Middle frontal gyrus (tissue), 1 donor: ENCODE measurements around the gene HSFX4.
"Not testable (repeated sequence)": the region's sequence is repeated elsewhere in the genome, so short reads cannot be mapped to it uniquely, and the experiment has no call there.

Experiments used
- DNase-seq: peaks from one replicate; pipeline ENCODE4 v3.0.0-alpha.2; 2015; ENCODE audit warnings: low spot score; ENCODE audit errors: extremely low spot score

The HSFX4 gene, protein sequence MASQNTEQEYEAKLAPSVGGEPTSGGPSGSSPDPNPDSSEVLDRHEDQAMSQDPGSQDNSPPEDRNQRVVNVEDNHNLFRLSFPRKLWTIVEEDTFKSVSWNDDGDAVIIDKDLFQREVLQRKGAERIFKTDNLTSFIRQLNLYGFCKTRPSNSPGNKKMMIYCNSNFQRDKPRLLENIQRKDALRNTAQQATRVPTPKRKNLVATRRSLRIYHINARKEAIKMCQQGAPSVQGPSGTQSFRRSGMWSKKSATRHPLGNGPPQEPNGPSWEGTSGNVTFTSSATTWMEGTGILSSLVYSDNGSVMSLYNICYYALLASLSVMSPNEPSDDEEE

DNA sequence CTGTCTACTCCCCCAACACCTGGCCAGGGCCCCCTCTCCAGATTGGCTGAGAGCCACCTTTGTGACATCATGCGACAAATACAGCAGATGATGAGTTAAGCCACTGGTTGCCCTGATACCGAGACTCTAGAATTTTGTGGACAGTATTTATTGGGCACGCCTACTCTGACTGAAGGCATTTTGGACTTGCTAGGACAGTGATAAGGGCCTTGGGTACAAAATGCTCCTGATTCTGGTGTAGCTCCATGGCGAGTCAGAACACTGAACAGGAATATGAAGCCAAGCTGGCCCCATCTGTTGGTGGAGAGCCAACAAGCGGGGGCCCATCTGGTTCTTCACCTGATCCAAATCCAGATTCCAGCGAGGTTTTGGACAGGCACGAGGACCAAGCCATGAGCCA is at the start of gene HSFX4:
TSS of gene HSFX4 (plus strand) at position 174 of the 400 bp plus-strand sequence. CDS start at position 246, 72 bp downstream.
- DNase-seq = not testable (repeated sequence)

DNA sequence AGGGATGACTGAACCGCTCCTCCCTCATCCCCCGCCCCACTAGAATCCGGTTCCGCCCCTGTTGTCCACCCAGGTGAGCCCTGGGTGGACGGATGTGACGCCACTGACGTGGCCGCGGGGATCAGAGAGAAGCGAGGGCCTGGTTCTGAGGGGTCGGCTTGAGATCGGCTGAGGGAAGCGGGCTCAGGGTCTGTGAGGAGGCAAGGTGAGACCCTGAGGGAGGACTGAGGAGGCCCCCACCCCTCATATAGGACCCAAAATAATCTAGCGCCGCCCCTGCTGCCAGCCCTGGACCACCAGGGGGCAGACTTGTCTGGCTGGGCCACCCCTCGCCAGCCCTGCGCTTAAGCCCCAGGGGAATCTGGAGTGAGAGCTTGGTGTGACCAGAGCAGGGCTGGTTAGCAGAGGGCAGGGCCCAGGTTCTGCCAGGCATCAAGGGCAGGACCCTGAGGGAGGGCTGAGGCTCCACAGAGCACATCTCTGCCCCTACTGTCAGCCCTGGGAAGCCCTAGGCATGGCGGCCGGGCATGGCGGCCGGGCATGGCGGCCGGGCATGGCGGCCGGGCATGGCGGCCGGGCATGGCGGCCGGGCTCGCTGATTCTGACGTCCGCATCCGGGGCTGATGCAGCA is 48.2 kb upstream of the HSFX4 start, which contains the start of gene MAGEA8:
TSS of gene MAGEA8 (plus strand) at position 103 of the 631 bp plus-strand sequence. CDS start 3,090 bp downstream, outside the sequence.
- no peak for DNase-seq

DNA sequence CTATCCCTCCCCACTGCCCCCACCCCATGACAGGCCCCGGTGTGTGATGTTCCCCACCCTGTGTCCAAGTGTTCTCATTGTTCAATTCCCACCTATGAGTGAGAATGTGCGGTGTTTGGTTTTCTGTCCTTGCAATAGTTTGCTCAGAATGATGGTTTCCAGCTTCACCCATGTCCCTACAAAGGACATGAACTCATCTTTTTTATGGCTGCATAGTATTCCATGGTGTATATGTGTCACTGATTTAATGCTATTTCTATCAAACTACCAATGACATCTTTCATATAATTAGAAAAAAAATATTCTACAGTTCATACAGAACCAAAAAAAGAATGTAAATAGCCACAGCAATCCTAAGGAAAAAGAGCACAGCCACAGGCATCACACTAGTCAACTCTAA is 38.5 kb upstream of the HSFX4 start:
- DNase-seq = not testable (repeated sequence)

DNA sequence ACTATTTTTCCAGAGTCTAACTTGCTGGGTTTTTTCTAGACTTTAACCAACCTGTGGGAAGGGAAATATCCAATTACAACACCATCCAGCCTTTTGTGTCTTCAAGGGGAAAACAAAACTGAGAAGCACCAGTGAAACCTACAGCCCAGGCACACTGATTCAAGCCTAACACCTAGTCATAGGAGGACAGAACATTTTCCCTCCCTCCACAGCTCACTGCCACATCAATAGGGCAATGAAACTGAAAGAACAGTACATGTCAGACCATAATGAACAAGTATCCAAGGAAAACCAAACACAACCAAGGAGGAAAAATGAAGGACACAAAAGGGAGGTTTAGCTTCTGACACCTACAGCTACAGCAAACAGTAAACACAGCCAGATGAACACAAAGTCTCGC is 30.8 kb upstream of the HSFX4 start:
- DNase-seq = no peak

DNA sequence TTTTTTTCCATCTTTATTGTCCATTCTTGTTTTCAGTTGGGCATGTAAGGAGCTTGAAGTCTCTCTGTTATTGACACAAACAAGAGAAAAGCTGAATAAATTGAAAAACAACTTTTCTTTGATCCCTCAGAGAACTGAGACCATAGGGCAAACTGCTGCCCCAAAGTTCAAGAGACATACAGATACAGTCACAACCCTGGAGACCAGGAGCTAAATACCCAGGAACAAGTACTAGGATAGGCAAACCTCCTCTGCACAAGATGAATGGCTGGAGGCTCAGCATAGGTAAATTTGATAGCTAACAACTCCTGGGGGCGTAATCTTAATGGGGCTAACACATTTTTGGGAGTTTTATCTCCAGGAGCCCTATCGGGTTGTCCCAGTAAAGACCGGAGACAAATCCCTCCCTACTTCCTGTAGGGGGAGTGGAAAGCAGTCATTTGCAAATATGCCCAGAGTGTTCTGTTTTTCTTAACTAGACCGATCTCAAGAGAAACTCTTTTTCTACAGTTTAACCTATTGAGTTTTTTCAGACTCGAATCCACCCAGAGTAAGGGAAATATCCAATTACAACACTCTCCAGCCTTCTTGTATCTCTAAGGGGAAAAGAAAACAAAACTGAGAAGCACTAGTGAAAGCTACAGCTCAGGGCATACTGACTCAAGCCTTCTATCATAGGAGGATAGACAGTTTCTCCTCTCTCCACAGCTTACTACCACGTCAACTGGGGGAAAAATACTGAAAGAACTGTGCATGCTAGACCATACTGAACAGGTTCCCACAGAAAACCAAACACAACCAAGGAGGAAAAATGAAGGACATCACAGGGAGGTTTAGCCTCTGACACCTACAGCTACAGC is 25.3 kb upstream of the HSFX4 start:
- no peak for DNase-seq

DNA sequence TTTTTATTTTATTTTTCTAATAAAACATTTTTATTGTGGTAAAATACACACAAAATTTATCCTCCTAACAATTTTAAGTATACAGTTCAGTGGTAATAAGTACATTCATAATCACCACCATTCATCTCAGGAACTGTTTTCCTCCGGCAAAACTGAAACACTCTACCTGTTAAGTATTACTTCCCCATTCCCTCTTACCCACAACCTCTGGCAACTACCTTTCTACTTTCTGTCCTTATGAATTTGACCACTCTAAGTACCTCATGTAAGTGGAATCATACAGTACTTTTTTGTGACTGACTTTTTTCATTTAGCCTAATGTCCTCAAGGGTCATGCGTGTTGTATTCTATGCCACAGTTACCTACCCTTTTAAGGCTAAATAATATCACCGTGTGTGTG is 21.1 kb upstream of the HSFX4 start:
- DNase-seq = no peak

DNA sequence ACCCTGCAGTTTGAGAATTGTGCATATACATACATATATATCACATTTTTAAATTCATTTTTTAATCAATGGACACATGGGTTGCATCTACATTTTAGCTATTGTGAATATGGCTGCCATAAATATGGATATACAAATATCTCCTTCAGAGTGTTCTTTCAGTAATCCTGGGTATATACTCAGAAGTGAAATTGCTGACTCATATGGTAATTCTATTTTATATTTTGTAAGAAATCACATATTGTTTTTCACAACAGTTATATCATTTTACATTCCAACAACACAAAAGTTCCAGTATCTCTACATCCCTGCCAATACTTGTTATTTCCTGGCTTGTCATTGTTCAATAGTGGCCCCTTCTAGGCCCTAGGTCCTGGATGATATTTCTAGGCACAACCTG is 20.6 kb upstream of the HSFX4 start:
- no peak for DNase-seq

DNA sequence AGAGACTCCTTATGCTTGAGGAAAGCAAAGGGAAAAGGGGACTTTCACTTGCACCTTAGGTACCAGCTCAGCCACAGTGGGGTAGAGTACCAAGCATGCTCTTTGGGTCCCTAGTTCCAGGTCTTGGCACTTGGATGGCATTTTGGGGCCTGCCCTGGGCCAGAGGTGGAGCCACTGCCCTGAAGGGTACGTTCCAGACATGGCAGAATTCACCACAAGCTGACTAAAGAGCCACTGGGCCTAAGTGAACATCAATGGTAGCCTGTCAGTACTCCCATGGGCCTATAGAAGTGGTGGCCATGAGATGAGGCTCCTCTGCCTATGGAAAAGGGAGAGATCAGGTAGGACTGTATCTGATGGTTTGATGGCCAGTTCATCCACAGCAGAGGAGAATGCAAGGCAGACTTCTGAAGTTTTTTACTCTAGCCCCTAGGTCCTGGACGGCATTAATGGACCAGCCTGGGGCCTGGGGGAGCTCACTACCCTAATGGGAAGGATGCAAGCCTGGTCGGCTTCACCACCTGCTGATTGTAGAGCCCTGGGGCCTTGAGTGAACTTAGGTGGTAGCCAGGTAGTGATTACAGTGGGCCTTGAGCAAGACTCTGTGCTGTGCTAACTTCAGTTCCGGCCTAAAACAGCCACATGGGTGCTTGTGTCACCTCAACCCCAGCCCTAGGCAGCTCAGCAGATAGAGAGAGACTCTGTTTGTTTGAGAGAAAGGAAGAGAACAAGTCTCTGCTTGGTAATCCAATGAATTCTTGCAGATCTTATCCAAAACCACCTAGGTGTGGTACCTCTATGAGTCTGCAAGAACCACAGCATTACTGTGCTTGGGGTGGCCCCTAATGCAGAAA is 19.8 kb upstream of the HSFX4 start:
- no peak for DNase-seq

DNA sequence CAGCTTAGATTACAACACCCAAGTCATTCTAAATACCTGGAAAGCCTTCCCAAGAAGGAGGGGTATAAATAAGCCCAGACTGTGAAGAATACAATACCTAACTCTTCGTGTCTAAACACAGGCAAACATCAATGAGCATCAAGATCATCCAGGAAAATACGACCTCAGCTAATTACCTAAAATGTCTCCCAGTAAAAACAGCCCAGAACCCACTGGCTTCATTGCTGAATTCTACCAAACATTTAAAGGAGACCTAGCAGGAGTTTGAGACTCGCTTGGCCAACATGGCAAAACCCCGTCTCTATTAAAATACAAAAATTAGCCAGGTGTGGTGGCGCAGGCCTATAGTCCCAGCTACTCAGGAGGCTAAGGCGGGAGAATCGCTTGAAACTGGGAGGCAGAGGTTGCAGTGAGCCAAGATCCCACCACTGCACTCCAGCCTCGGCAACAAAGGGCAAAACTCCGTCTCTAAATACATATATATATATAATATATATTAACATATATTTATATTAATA is 19.1 kb upstream of the HSFX4 start:
- DNase-seq = no peak

DNA sequence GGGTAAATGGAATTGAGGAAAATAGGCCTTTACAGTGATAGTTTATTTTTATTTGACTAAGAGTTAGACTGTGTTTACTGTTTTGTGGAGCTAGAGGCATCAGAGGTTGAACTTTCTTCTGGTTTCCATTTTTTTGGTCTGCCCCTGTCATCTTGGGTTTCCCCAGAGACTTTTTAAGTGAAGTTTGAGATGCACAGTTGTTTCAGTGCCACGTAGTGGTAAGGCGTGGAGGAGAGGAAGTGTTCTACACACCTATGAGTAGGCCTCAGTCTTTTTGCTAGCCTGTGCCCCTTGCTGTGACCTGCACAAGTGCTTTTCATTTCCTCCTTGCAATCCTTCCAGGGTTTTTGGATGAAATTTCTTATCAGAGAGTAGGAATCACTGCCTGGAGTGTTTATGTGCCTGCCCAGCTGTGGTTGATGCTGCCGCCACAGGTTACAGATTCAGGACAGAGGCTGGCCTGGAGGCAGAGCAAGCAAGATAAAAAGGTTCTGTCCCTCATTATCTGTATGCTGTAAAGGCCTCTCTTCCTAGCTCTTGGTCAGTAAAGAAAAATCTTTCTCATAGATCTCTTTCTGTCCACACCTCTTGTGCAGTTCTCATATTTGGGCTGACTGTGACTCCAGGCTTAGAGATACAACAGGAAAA is 12.5 kb upstream of the HSFX4 start:
- DNase-seq = no peak

DNA sequence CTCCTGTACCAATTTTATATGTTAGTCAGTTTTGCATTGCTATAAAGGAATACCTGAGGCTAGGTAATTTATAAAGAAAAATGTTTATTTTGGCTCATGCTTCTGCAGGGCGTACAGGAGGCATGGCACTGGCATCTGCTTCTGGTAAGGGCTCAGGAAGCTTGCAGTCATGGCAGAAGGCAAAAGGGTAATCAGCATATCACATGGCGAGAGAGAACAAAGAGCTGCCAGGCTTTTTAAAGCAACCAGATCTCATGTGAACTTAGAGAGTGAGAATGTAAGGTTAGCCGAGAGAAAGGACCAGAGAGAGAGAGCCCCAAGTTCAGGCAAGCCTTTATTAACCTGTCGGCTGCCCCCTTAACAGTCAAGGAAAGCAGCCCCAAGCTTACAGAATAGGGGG is 5.5 kb upstream of the HSFX4 start:
- DNase-seq = not testable (repeated sequence)

DNA sequence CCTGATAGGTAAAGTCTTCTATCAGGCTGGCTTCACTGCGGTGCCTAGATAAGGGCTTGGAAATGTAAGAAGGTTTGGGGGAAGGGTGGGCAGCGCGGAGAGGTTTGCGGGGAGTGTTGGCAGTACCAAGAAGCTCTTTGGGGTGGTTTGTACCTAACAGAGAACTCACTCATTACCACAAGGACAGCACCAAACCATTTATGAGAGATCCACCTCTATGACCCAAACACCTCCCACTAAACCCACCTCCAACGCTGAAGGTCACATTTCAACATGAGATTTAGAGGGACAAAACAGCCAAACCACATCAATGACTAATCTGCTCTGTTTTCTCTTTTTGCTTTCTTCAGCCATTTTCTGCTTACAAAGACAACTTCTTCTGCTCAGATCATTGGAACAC is 4.9 kb upstream of the HSFX4 start:
- not testable (repeated sequence) for DNase-seq

DNA sequence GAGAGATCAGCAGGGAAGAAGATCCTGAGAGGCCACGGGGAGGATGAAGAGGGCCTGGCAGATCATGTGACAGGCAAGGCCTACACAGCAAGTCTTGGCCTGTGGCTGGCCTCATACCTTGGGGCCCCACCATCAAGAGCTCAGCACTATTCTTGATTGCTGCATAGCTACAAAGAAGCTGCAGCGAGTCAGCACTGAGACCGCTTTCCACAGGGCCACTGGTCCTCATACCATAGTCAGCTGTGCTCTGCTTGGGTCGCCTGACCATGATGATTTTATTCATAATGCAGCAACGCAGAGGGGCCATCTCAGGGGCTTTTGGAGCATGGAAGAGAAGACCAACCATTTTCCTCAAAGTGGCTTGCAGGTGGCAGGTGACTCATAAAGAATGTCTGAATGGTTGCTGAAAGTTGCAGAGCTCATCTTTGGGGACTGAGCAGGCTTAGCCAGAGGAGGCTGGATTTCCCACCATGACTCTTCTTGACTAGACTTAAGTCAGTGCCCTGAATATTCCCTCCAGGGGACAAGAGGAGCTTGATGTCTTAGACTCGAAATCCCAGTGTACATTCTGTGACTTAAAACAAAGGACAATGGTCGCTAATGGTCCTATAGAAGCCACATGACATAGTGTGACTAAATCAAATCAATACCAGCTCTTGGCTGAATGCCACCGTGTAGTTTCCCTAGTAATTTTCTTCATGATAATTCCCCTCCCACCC is 2.0 kb upstream of the HSFX4 start:
- DNase-seq = not testable (repeated sequence)

DNA sequence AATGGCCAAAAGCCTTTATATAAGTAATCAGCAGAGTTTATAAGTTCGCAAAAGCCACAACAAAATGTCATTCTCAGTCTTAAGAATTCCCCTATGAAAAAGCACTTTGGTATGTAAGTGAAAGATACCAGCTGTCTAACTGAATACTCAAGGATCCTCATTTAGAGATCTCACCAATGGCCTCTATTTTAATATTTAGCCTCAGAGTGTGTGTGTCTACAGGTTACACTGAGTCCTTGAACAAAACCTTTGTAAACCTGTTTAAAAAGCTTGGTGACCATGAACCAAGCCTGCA is 1.5 kb upstream of the HSFX4 start:
- DNase-seq = not testable (repeated sequence)

DNA sequence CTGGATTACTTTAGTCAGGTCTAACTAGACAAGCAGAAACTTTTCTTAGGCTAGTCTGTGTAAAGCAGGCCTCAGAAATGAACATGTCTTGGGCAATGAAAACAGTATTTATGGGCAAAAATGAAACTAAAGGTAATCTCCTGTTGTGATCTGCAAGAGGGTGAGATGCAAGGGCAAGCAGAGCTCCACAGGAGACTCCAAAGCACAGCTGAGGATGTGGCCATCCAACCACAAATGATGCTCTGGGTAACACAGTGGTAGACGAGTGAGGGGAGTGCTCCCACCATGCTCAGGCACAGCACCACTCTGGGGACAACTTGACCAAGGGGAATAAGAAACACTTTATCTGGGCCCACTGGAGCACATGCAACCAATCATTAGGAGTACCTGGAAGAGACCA is 738 bp upstream of the HSFX4 start:
- DNase-seq = not testable (repeated sequence)

DNA sequence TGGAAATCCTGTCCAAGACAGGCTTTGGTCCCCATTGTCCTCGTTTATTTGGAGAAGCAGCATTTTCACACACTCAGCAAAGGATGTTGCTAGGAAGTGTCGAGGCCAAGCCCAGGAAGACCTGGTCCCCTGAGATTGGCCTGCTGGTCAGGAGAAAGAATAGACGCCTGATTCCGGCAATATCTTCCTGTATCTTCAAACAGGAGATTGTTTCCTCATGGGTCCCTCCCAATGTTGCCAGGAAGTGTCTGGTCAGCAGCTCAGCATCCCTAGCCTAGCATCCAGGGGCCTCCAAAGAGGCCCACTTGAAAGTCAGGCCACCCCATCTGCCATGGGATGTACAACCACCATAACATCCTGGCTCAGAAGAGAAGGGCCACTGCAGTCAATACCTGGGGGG is 2.0 kb downstream of the HSFX4 start:
- DNase-seq = not testable (repeated sequence)

DNA sequence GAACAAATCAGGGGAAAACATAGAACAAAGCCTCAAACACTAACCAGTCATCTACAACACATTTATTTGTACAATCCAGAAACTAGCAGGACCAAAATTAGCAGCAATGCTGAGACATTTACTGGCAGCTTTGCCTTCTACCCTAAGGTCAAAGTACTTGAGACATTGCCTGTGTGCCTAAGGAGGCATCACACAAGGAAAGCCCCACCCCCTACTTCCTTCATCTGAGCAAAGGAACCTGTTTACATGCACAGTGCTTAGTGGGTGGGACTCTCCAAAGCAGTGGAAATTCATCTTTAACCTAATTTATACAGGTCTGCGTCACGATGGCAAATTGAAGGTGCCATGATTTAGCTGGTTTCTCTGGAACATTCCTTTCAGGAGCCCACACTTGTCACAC is 2.8 kb downstream of the HSFX4 start:
- DNase-seq = not testable (repeated sequence)

DNA sequence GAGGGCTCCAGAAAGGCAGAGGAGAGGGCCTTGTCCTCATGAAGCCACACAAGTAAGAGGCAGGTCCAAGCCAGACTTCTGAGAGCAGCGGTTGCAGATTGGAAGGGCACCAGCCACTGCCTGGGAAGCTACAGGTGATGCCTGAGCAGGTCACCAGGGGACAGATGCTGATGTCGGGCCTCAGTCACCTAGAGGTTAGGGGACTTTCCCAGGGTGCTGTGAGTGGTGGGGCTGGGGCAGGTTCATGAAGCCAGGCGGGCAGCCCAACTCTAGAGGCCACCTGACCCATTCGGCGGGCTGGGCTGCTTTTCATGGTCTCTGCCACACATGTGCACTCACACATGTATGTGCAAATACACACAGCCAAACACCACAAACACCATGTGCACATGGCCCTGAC is 3.6 kb downstream of the HSFX4 start:
- DNase-seq = not testable (repeated sequence)

DNA sequence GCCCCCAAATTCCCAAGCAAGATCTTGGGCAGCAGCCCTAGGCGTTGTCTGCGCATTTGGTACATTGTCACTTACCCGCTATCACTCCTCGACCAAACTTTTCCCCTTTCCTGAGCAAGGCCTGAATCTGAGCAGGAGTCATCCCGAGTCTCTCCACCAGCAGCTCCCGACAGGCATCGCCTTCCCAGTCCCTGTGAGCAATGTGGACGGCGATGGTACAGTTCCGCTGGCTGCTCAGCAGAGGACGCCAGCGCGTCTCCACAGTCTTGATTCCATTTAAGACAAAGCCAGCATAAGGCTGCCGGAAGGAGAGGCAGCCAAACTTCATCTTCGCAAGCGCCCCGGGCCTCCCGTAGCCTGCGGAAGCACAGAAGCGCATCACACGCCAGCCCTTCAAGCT is 4.2 kb downstream of the HSFX4 start:
- DNase-seq = not testable (repeated sequence)

DNA sequence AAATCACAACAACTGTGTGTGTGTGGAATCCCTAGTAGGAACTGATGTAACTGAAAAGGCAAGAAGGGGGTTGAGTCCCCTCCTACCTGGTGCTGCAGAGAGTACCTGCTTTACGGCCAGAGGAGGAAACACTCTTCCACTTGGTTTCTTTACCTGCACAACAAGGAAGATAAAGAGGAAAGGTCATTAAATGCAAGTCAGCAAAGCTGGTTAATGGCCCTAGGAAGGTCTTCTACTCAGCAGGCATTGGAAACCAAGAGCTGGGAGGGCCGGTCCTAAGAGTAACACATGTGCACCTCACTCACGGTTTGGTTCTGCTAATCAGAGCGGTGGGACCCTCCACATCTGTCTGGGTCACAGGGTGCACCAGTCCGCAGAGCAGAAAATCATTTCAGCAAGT is 8.0 kb downstream of the HSFX4 start:
- not testable (repeated sequence) for DNase-seq
